ENCODE measurements around the gene NEFH.

DNA sequence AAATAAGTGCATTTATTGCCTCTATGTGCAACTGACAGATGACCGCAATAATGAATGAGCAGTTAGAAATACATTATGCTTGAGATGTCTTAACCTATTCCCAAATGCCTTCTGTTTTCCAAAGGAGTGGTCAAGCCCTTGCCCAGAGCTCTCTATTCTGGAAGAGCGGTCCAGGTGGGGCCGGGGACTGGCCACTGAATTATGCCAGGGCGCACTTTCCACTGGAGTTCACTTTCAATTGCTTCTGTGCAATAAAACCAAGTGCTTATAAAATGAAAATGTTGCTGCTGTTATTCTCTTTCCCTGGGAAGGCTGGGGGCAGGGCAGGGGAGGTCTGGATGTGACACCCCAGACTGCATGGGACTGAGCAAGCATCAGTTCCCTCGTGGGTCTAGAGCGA lies 11.0 kb downstream of the NEFH start:
- no peak for TF ChIP-seq CTCF (IDR thresholded peaks at IDR 0.05)
- TF ChIP-seq EP300 (IDR thresholded peaks at IDR 0.05) = no peak
- no peak for TF ChIP-seq POLR2A (IDR thresholded peaks at IDR 0.05)
